ENCODE data around the gene ARHGEF17. TPM values are rescaled to one million over a fixed set of nuclear protein-coding genes. Genes with fewer than 3 reads are reported as not detected.
A peak's percentile ranks its signal among the peaks of the same experiment; 100 is the strongest.

ARHGEF17 gene
- total RNA-seq, 1 donor from 2014 or later = 16.3 TPM

DNA sequence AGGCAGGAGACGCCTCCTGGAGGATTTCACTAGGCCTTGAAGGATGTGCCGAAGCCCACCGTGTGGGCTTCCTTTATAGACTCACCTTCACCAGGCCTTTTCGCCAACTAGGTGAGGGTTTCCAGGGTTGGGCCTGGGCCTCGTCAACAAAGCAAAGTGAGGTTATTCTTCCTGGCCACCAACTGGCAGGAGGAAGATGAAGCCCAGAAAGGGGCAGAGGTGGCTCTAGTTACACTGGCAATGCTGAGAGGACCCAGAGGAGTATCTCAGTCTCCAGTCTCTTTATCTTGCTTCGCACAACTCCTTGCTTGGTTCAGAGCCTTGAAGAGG lies 67.7 kb downstream of the ARHGEF17 start:
- DNase-seq (ENCODE audit: low spot score in 2 of 2) = no peak
- no peak for FAIRE-seq

- DNase-seq (ENCODE audit: low spot score in 2 of 2) (peak; percentile 97 to 99), FAIRE-seq (no peak)
Observed at GRCh38 chr11:73376160-73376802, 68.2 kb downstream of the ARHGEF17 start, which contains the start of gene RELT. Gene RELT, plus strand, starts transcription at chr11:73376399. Its CDS starts 12,738 bp downstream, at chr11:73389137.

DNA sequence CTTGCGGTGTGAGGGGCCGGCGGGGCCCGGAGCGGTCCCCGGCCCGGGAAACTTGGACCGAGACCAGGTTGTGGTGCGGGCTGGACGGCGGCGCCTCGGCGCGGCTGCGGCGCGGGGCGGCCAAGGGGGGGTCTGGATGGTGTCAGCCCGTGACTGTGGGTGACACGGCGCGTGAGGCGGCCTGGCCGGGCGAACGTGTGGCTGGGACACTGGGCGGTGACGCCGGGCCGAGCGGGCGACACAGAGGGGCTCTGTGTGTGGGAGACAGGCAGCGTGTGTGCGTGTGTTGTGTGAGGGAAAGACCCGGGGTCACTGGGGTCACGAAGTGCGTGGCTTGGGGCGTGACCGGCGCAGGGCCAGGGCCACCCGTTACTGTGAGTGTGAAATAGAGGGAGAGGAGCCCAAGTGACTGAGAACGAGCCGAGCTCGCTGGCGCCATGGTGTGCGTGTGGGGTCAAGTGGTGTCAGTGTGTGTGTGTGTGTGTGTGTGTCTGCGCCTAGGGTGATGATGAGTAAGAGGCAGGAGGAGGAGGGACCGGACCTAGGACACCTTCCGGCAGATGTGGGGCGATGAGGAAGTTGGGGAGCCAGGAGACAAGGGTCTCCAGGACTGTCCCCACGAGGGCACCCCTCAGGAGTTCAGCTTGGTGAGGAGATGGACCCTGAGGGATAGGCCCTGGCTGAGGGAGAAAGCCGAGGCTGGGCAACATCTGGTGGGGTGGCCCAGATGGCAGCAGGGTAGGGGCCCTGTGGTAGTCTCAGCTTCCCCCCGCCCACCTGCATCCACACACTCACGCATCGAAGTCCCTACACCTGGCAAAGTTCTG lies 68.9 kb downstream of the ARHGEF17 start:
- FAIRE-seq = no peak
- peak; percentile 59 to 74 for DNase-seq (ENCODE audit: low spot score in 2 of 2)

GRCh38 chr11:73379189-73379880 lies 71.3 kb downstream of the ARHGEF17 start:
- FAIRE-seq (no peak), DNase-seq (ENCODE audit: low spot score in 2 of 2) (no peak)

- FAIRE-seq (no peak), DNase-seq (ENCODE audit: low spot score in 2 of 2) (no peak)
Observed at GRCh38 chr11:73380331-73380730, 72.3 kb downstream of the ARHGEF17 start.

GRCh38 chr11:73380897-73381410 lies 72.9 kb downstream of the ARHGEF17 start:
- DNase-seq (ENCODE audit: low spot score in 2 of 2) (no peak), FAIRE-seq (no peak)

DNA sequence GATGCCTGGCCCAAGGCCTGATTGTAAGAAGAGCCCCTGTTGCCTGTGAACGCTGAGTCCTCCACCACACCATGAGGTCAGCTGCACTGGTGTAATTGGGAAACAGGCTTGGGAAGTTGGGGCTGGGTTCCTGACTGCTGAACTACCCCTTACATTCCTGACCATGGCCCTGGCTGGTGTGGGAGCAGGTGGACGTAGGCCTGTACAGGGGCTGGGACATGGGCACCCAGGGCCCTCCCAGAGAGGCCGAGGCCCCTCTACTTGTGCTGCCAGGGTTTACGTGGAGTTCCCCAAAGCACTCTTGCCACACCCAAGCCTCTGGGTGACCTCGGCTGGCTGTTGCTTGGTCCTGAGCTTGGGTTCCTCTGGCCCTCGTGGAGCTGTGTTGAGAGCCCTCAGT lies 73.5 kb downstream of the ARHGEF17 start:
- DNase-seq (ENCODE audit: low spot score in 2 of 2) = no peak
- FAIRE-seq = no peak

DNA sequence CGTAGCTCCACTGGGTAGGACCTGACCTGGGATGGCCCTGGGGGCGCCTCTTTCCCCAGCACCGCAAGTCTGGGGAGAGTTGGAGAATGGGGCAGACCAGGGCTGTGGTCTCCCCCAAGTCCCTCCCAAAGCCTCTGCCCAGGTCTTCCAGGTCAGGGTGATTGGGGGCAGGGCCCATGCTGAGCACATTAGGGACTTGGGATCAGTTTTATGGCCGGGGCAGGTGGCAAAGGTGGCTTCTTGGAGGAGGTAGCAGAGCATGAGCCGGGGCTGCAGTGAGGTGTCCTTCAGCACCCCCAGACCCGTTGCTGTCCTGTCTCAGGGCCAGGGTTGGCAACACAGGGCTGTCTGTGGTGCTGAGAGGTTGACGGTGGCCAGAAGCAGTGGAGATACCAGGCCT lies 74.1 kb downstream of the ARHGEF17 start:
- no peak for DNase-seq (ENCODE audit: low spot score in 2 of 2)
- no peak for FAIRE-seq

- FAIRE-seq = no peak
Observed at GRCh38 chr11:73382747-73383146, 74.7 kb downstream of the ARHGEF17 start.

GRCh38 chr11:73383249-73384124 lies 75.4 kb downstream of the ARHGEF17 start:
- FAIRE-seq = no peak
- peak; percentile 67 to 71 for DNase-seq (ENCODE audit: low spot score in 2 of 2)

More at GRCh38 chr11:73382747-73383146, 74.7 kb downstream of the ARHGEF17 start:
- no peak for DNase-seq (ENCODE audit: low spot score in 2 of 2)

GRCh38 chr11:73384125-73384441 lies 76.0 kb downstream of the ARHGEF17 start:
- DNase-seq (ENCODE audit: low spot score in 2 of 2) = no peak
- FAIRE-seq = no peak

- FAIRE-seq (no peak), DNase-seq (ENCODE audit: low spot score in 2 of 2) (no peak)
Observed at GRCh38 chr11:73384531-73384871, 76.4 kb downstream of the ARHGEF17 start.

DNA sequence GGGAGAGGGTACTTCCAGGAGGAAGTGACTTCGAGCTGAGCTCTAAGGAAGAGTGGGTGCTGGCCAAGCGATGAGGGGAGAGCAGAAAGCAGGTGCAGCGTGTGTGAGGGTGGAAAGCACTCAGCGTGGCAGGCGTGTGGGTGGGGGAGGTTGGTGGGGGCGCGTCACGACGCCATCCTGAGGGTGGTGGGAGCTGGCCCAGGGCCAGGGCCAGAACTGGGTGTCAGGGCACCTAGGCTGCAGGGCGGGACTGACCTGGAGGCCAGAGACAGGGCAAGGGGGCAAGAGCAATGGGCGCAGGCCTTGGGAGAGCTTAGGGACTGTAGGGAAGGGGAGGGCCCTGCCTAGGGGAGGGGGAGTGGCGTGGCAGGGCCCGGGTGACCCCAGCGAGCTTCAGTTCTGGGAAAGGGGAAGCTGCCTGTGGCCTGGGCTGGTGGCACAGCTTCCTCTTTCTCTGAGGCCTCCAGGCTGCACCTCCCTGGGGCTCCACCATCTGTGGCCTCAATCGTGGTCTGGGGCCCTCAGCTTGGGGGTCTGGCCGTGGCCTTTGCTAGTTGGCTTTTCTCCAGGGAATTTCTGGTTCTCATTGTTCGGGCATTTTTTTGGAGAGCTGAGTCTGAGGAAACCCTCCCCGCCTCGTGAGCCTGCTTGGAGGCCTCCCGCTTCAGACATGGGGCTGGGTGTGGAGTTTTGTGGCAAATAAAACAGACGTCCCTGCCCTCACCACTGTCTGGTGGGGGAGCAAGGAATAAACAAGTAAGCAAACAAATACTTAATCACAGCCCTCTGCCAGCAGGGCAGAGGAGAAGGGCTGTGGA lies 77.0 kb downstream of the ARHGEF17 start:
- FAIRE-seq = no peak
- no peak for DNase-seq (ENCODE audit: low spot score in 2 of 2)

GRCh38 chr11:73386016-73386415 lies 77.9 kb downstream of the ARHGEF17 start:
- FAIRE-seq = no peak
- DNase-seq (ENCODE audit: low spot score in 2 of 2) = no peak

GRCh38 chr11:73386546-73386945 lies 78.5 kb downstream of the ARHGEF17 start:
- FAIRE-seq (no peak), DNase-seq (ENCODE audit: low spot score in 2 of 2) (no peak)

- DNase-seq (ENCODE audit: low spot score in 2 of 2) (no peak), FAIRE-seq (no peak)
Observed at GRCh38 chr11:73387594-73388264, 79.7 kb downstream of the ARHGEF17 start.

DNA sequence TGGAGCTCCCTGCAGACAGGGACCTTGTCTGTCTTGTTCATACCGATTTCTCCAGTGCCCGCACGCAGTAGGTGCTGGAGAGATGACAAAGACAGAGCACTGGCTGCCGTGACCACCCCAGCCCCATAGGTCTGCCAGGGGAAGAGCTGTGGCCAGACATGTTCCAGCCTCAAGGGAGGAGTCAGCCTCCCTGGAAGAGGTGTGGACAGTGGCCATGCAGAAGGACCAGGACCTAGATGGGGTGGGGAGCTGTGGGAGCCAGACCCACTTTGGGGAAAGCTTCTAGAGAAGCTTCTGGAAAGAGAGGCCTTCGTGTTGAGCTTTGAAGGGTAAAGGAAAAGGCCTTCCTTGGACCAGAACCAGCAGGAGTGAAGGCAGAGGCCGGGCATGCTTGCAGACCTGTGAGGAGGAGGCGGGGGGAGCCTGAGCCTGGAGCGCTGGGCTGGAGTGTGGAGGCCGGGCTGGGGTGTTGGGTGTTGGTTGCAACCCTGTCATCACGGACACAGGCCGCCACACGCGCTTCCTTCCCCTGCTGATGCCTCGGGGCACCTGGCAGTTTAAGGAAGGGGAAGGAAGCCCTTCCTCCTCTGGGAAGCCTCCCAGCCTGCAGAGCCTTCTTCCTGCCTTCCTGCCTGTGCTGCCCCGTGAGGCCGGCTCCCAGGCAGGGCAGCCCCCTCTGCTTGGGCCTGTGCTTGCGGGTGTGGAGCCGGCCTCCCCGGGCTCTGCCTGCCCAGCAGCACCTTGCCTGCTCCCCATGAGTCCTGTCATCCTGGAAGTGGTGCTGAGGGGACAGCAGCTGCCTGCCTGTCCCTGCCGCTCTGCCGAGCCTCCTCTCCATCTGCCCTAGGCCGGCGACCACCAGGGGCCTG lies 80.4 kb downstream of the ARHGEF17 start:
- FAIRE-seq = no peak
- no peak for DNase-seq (ENCODE audit: low spot score in 2 of 2)

- DNase-seq (ENCODE audit: low spot score in 2 of 2) (no peak), FAIRE-seq (no peak)
Observed at GRCh38 chr11:73389134-73389525, 81.1 kb downstream of the ARHGEF17 start.

Measured in frontal cortex (tissue), 4 donors.